ENCODE results near the gene UGT1A6.

Gene UGT1A6

GRCh38 chr2:233801357-233802131 lies 108.9 kb downstream of the UGT1A6 start:
- no peak for DNase-seq (ENCODE audit: low read depth)

DNA sequence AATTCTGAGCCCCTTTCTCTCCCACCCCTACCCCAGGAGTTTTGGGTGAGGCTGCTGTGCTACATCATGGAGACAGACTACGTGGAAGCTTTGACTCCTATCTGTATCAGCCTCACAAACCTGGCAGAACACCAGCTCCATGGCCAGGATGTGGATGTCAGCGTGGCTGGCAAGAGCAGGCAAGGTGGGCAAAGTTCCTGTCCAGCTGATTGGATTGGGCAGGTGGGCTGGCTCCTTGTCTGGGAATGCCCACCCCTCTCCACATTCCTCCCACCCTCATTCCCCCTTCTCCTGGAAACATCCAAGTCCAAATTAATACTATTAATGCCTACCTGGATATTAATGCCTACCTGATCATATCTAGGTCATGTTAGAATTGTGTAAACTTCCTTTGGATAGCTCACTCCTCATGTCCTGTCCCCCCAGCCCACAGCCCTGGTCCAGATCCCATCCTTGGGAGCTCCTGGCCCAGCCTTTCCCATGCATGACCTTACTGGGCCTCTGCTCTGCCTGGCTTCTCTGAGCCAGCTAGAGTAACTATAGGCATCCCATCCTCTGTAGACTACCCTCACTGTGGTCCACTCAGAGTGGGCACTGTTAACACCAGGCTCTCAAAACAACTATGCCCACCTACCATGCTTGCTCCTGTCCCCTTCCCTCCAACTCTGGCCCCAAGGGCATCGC lies 109.6 kb downstream of the UGT1A6 start:
- no peak for DNase-seq (ENCODE audit: low read depth)

DNA sequence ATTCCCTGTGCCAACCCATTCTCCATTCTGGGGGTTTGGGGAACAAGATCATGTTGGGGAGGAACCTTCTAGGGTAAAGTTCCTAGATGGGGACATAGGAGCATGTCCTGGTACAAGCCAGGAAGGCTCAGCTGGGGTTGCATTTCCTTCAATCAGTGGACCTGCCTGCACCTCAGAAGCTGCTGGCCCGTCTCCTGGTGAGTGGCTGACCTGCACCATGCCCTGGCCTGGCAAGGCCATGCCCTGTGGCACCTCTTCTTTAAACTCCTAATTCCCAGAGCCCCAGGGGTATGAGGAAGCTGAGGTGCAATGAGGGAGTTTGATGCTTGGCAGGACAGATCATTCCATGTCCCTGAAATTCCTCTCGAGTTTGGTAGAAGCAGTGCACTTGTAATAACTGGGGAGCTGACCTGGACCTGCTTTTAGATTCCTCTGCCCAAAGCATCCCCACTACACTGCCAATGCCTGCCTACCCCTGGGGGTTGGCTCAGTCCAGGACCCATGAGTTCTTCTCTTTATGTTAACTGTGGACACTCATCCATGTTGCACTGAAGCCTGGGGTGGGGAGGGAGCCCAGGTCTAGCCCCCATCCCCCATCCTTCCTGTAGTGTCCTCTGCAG lies 110.7 kb downstream of the UGT1A6 start:
- no peak for DNase-seq (ENCODE audit: low read depth)

DNA sequence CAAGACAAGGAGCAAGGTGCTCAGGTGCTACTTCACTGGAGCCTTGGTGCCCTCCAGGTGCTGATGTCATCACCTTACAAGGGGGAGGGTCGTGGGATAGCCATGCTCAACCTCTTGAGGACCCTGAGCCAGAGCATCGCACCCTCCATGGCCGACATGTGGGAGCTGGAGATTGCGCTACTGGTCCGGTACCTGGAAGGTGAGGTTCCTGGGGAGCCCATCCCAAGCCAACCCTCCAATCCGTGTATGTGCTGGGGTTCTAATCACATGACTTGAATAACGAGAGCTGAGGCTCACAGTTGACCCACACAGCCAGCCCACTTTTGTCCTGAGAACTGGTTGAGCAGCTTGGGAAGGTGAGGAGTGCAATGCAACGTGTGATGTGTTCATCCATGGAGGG lies 111.3 kb downstream of the UGT1A6 start:
- DNase-seq (ENCODE audit: low read depth) = no peak

- no peak for DNase-seq (ENCODE audit: low read depth)
These were observed 114.7 kb downstream of the UGT1A6 start for GRCh38 chr2:233807215-233807865.

DNA sequence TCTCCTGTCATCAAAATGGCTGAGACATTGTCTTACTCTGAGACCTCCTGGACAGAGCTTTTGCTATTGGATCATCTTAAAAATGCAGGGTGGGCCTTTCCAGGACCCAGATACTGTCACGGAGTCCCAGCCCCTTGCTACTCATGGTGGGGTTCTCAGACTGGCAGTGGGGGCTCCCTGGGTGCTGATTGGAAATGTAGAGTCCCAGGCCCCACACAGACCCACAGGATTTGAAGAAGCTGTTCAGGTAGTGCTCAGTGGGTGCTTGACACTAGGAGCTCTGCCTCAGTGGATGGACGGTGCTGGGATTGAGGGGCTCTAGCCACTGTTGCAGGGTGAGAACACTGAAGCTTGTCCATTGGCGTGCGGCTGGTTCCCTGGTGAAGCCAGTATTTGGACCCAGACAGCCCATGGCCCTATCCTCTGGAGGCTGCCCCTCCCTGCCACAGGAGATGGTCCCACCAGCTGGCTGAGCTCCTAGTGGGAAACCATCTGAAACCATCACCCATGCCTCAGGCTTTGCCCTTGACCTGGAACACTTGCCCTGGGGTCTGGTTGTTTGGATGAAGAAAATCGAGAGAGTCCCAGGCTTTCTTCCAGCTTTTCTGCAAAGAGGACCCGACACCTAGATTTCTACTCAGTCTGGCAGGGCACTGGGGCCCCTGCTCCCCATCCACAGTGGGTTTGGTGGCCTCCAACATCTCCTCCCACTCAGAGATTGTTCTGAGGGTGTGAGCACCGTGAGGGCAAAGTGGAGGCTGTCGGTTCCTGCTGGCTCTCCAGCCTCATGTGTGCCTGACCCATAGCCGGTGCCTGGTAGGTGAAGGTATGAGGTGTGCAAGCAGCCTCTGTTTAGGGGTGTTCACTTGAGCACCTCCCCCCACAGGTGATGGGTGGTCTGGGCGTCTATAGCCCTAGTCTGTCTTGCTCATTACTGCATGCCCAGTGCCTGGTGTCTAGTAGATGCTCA lies 115.6 kb downstream of the UGT1A6 start:
- DNase-seq (ENCODE audit: low read depth) = no peak

DNA sequence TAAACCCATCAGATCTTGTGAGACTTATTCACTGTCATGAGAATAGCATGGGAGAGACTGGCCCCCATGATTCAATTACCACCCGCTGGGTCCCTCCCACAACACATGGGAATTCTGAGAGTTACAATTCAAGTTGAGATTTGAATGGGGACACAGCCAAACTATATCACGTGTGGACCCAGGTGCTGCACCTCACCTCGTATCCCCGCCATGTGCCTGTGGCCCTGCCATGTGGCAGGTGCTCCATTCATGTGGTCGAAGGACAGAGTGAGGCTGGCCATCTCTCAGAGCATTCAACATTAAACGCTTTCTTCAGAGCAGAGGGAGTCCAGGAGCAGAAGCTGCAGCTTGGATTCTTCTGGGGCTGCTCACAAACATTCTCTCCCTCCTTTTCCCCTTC lies 117.7 kb downstream of the UGT1A6 start:
- DNase-seq (ENCODE audit: low read depth) = no peak

DNA sequence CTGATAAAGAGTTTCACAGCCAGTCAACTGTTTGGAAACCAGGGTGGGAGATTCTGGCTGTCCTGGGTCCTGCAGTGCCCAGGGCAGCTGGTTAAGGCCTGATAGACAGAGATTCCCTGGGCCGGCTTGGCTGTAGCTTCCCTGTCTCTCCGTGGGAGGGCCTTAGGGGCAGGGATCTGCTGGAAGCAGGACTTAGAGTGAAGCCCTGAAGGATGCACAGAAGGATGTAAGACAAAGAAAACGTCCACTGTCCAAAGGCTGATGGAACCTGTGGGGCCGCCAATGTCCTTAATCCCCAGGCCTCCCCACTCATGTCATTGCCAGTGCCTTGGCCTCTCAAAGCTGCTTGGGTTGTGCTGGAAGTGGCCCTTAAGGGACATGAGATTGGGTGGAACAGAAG lies 118.4 kb downstream of the UGT1A6 start:
- no peak for DNase-seq (ENCODE audit: low read depth)

- no peak for DNase-seq (ENCODE audit: low read depth)
These were observed 119.0 kb downstream of the UGT1A6 start for GRCh38 chr2:233811732-233812131.

GRCh38 chr2:233813236-233814055 lies 120.8 kb downstream of the UGT1A6 start:
- DNase-seq (ENCODE audit: low read depth) = no peak

DNA sequence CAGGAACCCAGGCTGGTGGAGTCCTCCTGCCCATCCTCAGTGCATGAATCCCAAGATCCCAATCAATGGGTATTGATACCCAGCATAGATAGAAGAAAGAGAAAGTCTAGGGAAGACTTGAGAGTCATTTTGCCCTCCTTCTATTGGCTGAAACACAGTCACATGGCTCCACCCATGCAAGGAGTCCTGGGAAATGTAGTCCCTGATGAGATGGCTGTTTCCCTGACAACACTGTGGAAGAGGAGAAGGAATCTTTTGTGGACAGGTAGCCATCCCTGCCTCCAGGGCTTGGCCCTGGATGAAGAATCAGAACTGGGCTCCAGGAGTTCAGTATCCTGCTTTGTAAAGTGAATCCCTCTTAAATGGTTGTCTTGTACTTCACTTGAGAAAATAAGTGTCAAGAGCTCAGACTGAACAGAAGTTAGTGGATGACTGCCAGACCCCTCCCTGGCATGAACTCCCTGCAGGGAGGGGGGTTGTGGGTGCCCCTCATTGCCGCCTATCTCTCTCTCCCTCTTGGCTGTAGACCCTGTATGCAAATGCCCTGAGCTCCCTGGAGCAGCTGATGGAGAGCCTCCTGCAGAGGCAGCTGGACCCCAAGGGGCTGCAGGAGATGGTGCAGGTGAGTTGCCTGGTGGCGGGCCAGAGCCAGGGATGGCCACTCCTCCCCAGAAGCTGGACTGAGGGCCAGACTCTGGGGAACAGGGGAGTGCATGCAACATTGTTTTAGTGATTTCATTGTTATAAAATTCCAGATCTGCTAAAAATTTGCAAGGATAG lies 121.6 kb downstream of the UGT1A6 start:
- no peak for DNase-seq (ENCODE audit: low read depth)

- DNase-seq (ENCODE audit: low read depth) = no peak
These were observed 123.2 kb downstream of the UGT1A6 start for GRCh38 chr2:233815861-233816260.

DNA sequence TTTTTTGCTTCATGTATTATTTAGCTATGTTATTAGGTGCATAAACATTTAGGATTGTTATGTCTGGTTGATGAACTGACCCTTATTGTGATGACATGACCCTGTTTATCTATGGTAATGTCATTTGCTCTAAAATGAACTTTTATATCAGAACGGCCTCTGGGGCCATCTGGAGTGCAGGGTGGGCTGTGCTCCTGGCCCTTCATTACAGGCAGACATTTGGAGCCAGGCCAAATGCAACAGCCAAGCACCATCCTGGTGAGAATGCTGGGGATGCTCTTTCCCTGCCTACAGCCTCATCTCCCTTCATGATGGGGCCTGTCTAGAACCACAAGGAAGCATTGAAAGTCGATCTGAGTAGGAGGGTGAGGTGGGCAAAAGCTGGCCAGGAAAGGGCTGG lies 123.6 kb downstream of the UGT1A6 start:
- DNase-seq (ENCODE audit: low read depth) = no peak

DNA sequence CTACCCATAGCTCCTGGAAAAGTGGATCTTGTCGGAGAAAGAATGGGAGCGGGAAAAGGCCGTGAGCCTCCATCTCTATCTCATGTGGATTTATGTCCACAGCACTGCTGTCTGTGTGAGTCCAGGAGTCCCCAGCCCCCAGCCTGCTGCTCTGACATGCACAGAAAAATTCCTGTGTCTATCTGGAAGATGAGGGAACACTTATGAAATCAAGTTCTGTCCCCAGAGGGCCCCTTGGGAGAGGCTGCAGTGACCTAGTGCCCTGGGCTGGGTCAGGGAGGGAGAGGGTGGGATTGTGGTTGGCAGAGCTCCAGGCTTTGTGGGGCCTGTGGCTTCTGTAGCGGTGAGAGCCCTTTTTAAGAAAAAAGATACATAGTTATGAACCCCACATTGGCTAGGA lies 124.1 kb downstream of the UGT1A6 start:
- DNase-seq (ENCODE audit: low read depth) = no peak

GRCh38 chr2:233817361-233817911 lies 124.7 kb downstream of the UGT1A6 start:
- DNase-seq (ENCODE audit: low read depth) = no peak

DNA sequence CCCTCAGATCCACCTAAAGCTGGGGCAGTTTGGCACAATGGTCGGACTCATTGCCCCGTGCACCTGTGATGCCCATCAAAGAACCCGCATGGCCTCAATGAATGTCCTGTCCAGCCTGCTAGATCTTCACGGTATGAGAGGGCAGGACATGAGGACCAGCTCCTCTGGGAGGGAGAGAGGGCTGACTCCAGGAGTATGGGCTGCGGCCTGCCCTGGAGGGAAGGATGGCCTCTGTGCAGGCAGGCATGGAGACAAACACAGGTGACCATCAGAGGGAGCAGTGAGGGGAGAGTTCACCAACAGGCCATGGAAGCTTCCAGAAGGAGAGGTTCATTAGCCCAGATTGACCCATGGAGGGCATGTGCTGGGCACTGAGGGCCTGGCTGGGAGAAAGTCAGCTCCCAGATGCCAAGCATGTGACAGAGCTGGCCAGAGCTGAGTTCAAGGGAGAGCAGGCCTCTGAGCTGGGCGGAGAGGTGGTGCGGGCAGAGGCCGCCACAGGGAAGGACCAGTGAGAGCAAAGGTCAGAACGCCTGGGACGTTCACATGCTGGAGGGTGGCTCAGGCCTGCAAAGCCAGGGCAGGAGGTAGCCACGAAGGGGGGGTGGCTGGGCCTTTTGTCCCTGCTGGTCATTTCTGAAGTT lies 125.4 kb downstream of the UGT1A6 start:
- DNase-seq (ENCODE audit: low read depth) = no peak

- no peak for DNase-seq (ENCODE audit: low read depth)
These were observed 126.2 kb downstream of the UGT1A6 start for GRCh38 chr2:233818639-233819621.
